Stimulated activated CD8-positive, alpha-beta memory T cell treated with anti-CD3 and anti-CD28 coated beads, Interleukin-15, amount 100 ng/mL, for 48 hours (primary cell): ENCODE data around the gene ESR2.
"Not testable (repeated sequence)": the region's sequence is repeated elsewhere in the genome, so short reads cannot be mapped to it uniquely, and the experiment has no call there.

Experiments
- DNase-seq, 2 donors: peaks; one replicate each; pipeline ENCODE4 v3.0.0-alpha.2; 2020; ENCODE audit warnings: low read depth in 2 of 2

Gene ESR2

GRCh38 chr14:64221391-64222003 lies 72.7 kb downstream of the ESR2 start:
- no peak for DNase-seq

- DNase-seq, result no peak
Observed at GRCh38 chr14:64220466-64220865, 73.7 kb downstream of the ESR2 start.

- no peak for DNase-seq
Observed at GRCh38 chr14:64220056-64220455, 74.1 kb downstream of the ESR2 start.

- no peak for DNase-seq
Observed at GRCh38 chr14:64218344-64219240, 75.6 kb downstream of the ESR2 start.

- no peak for DNase-seq
Observed at GRCh38 chr14:64217834-64218233, 76.3 kb downstream of the ESR2 start.

- DNase-seq, result no peak
Observed at GRCh38 chr14:64217308-64217707, 76.9 kb downstream of the ESR2 start.

GRCh38 chr14:64215978-64216377 lies 78.2 kb downstream of the ESR2 start:
- no peak for DNase-seq

GRCh38 chr14:64215274-64215673 lies 78.9 kb downstream of the ESR2 start:
- no peak for DNase-seq

- DNase-seq, result no peak
Observed at GRCh38 chr14:64213853-64214570, 80.2 kb downstream of the ESR2 start.

GRCh38 chr14:64213086-64213485 lies 81.1 kb downstream of the ESR2 start:
- DNase-seq, result no peak

GRCh38 chr14:64212666-64213065 lies 81.5 kb downstream of the ESR2 start:
- no peak for DNase-seq

- not testable (repeated sequence) for DNase-seq
Observed at GRCh38 chr14:64210912-64211311, 83.3 kb downstream of the ESR2 start.

GRCh38 chr14:64210216-64210615 lies 84.0 kb downstream of the ESR2 start:
- DNase-seq, result no peak

- no peak for DNase-seq
Observed at GRCh38 chr14:64209444-64210131, 84.6 kb downstream of the ESR2 start.

- DNase-seq, result no peak
Observed at GRCh38 chr14:64208981-64209380, 85.2 kb downstream of the ESR2 start.

GRCh38 chr14:64208261-64208660 lies 85.9 kb downstream of the ESR2 start:
- DNase-seq, result no peak

GRCh38 chr14:64203366-64204006 lies 90.7 kb downstream of the ESR2 start:
- DNase-seq, result no peak

- DNase-seq, result no peak
Observed at GRCh38 chr14:64202716-64203115, 91.5 kb downstream of the ESR2 start.

- no peak for DNase-seq
Observed at GRCh38 chr14:64201921-64202545, 92.1 kb downstream of the ESR2 start.

GRCh38 chr14:64201296-64201695 lies 92.9 kb downstream of the ESR2 start:
- DNase-seq, result no peak

- no peak for DNase-seq
Observed at GRCh38 chr14:64200170-64200569, 94.0 kb downstream of the ESR2 start.
